HG03103 (cell line): Measurements from ENCODE around the gene APOBEC3G.

Source experiments
- ATAC-seq: cut with Tn5 transposase; IDR thresholded peaks from one replicate; pipeline ENCODE4 v1.9.1; 2021; ENCODE audit warnings: low read depth; ENCODE audit not compliant: unreplicated experiment

The APOBEC3G gene

GRCh38 chr22:39090426-39091064, 13.5 kb downstream of the APOBEC3G start:
- ATAC-seq: no peak

DNA sequence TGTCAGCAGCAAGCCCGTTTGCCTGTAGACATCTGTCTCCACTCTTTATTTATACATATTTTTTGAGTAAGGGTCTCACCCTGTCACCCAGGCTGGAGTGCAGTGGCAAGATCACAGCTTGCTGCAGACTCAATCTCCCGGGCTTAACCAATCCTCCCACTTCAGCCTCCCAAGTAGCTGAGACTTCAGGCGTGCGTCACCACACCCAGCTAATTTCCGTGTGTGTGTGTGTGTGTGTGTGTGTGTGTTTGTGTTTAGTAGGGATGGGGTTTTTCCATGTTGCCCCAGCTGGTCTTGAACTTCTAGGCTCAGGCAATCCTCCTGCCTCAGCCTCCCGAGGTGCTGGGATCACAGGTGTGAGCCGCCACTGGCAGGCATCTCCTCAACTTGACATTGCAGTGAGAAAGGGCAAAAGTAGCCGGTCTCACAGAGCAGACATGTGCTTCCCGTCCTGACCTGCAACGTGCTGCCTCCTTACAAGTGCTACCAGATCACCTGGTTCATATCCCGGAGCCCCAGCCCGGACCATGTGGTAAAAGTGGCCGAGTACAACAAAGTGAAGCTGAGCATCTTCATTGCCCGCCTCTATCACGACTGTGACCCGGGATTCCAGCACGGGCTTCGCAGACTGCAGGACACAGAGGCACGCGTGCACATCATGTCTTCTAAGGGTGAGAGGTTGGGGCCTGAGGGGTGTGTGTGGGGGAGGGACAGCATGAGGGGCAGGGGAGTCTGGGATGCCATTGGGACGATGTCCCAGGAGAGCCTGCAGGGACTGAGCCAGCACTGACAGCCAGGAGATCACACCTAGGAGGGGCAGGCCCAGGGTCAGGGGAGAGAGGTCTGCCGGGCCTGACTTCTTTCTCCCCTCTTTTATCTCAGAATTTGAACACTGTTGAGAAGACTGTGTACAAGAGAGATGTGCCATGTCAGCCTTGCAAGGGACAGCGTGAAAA, 14.3 kb downstream of the APOBEC3G start:
- no peak for ATAC-seq

DNA sequence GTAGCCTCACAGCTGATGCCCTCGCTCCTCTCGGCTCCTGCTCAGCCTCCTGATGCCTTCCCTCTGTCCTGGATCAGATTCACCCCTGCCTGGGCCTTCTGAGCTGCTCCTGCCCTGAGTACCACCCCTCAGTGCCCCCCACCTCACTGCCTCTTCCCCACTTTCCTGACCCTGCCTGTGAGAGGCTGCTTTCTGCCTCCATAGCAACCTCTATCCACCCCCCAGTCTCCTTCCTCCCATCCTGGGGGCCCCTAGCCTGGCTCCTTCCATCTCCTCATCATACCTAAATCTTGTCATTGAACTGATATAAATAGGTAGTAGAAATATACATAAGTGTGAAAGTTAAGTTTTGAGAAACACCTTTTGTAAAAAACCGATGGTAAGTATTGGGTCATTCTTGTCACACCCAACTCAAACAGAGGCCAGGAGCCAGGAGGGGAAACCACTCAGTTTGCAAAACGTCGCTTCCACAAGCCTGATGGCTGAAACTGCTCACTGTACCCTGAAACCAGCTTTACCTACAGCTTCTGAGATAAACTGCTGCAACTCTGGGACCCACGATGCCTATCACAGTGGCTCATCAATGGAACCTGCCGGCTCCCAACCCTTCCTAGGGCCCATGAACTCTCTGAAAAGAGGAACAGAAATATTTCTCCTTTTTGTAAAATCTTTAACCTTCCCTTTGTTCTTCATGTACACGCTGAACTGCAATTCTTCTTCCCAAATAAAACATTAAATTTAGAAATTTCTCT, 15.2 kb downstream of the APOBEC3G start:
- no peak for ATAC-seq

- ATAC-seq: no peak
Measured at GRCh38 chr22:39094717-39095389, 17.8 kb downstream of the APOBEC3G start.

DNA sequence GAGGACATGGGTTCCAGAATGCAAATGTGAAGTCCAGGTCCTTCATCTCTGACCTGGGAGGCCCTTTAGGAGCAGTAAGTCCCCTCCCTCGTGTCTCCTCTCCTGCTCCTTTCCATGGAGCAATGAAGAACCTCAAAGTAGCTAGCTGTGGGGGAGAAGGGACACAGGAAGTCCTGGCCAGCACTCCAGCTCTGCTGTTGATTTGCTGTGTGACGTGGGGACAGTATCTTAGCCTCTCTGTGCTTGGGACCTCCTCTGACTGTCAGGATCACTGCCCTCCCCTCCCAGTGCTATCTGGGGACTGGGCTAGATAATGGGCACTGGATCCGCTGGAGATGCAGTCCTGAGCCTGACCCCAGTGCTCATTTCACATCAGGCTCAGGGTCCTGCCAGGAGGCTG, 18.9 kb downstream of the APOBEC3G start:
- no peak for ATAC-seq

DNA sequence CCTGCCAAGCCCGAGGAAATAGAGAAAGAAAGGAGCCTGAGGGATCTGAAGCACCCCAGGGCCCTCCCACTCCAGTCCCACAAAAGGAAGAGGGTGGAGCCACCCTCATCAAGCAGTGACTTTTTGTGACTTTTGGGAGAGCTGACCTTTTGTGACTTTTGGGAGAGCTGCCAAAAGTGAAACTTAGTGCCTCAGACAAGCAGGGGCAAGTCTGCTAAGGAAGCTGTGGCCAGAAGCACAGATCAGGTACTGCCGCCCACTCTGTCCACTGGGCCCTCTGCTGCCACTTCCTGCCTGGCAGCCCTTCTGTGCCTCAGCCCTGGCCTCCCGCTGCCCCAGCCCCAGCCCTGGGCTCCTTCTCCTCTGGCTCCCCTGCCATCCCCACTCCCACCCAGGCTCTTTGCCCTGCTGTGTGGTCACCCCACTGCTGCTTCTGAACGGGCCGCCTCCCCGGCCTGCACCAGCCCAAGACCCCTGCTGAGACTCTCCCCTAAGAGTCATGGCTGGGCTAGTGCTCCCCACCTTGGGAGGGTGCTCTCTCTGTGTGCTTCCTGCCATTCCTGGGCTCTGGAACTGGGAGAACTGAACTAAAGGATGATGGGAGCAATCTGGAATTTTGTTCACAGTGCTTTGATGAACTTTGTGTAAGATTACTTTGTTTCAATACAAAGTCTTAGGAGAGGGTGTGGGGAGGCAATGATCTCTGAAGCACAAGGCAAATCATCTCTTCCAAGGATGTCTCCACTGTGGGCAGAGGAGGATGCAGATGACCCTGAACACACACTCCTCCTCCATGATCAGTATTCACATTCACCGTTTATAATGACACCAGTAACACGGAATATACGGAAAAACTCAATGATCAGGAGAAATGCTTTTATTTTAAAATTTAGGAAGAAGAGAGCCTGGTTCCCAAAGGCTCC, 20.3 kb downstream of the APOBEC3G start, which contains the start of gene APOBEC3H:
TSS of gene APOBEC3H (plus strand) at position 147 of the 923 bp plus-strand sequence. CDS start 3,035 bp downstream, outside the sequence.
- no peak for ATAC-seq

DNA sequence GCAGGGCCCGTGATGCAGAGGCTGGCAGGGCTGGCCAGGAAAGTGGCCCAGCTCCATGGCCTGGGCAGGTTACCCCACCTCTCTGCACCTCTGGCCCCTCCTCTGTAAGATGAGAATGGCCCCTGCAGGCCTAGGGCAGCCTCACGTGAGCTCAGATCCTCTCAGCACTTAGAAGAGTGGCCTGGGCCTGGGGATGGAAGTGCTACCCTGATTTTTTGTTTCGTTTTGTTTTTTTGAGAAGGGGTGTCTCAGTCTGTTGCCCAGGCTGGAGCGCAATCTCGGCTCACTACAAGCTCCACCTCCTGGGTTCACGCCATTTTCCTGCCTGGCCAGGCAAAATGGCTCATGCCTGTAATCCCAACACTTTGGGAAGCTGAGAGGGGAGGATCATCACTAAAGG, 21.0 kb downstream of the APOBEC3G start:
- no peak for ATAC-seq

GRCh38 chr22:39098576-39098975, 21.5 kb downstream of the APOBEC3G start:
- ATAC-seq: no peak

- no peak for ATAC-seq
Measured at GRCh38 chr22:39101226-39101625, 24.2 kb downstream of the APOBEC3G start.

- ATAC-seq: no peak
Measured at GRCh38 chr22:39103431-39103830, 26.4 kb downstream of the APOBEC3G start.

DNA sequence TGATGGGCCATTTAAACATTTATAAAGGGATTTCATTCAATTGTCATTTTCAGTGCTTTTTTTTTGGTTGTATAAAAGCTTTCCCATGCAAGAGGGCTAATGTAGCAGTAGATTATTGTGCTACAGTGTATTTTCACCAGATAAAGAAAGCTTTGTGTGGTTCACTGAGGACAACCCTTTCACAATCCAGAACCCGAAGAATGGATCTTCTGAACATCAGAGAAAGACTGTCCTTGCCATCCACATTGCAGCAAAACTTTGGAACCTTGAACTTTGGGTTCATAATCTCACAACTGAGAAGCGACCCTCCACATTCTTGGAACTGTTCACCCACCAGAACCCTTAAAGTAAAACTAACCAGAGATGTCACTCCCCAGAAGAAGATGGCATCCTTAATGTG, 29.3 kb downstream of the APOBEC3G start:
- ATAC-seq: no peak

- ATAC-seq: no peak
Measured at GRCh38 chr22:39108487-39108886, 31.4 kb downstream of the APOBEC3G start.

- no peak for ATAC-seq
Measured at GRCh38 chr22:39109361-39109760, 32.3 kb downstream of the APOBEC3G start.

DNA sequence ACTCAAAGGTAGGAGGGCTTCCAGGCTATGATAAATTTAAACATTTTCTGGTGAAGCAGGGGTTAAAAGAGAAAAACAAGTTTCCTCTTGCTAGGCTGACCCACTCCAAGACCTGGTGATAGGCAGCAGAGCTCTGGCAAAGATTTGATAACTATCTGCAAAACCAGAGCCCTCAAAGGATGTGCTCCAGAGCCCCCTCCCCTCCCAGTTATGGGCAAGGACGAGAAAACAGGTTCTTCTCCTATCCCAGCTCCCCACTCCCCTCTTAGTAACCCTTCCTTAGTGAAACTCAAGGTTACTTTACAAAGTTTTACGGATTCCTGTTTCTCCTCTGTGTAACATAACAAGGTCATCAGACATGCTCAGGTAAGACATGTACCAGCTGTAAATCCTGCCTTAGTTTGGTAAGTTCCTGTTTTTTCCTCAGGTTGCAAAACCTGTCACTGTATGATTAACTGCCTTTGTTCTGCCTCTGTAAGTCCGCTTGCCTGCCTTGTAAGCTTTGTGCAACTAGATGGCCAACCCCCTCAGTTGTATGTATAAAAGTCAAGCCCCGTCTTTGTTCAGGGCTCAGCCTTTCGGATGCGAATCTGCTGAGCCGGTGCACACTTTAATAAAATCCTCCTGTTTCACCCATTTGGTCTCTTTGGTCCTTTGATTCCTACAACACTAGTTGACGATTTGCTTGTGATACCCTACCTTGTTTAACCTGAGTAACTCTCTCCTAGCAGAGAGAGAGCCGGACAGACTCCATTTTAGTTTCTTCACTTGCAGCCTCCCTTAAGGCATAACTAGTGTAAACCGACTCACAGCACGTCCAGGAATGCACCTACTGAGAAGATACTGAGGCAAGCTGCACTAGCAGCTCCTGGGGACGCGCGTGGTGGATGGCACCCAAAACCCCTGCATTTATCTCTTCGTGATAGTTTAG, 33.8 kb downstream of the APOBEC3G start:
- ATAC-seq: no peak

DNA sequence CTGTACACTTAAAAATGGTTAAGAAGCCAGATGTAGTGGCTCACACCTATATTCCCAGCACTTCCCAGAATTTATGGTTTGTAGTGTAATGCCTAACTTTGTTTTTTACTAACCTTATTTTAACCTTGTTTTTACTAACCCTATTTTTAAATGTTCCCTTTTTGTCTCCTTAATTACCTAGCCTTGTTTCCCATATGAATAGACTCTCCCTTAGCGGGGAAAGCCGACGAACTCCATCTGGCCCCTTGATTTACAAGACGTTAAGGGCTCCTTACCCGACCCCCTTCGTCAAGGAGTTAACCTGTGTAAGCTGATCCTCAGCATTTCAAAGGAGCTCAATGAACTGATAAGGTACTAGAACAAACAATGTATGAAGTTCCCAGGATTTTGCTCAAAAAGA, 37.0 kb downstream of the APOBEC3G start:
- no peak for ATAC-seq

DNA sequence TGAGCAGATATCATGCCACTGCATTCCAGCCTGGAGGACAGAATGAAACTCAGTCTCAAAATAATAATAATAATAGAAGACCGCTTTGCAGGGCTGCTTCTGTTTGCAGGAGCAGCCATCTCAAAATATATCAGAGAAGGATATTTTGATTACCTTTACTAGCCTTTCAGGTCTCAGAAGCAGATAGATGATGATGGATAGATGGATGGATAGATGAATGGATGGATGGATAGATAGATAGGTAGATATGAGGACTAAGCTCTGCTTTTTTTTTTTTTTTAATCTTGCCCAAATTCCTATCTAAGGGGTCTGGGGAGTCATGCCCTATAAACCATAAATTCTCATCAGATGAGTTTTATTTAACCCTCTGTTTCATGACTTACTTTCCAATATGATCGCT, 38.5 kb downstream of the APOBEC3G start:
- no peak for ATAC-seq

DNA sequence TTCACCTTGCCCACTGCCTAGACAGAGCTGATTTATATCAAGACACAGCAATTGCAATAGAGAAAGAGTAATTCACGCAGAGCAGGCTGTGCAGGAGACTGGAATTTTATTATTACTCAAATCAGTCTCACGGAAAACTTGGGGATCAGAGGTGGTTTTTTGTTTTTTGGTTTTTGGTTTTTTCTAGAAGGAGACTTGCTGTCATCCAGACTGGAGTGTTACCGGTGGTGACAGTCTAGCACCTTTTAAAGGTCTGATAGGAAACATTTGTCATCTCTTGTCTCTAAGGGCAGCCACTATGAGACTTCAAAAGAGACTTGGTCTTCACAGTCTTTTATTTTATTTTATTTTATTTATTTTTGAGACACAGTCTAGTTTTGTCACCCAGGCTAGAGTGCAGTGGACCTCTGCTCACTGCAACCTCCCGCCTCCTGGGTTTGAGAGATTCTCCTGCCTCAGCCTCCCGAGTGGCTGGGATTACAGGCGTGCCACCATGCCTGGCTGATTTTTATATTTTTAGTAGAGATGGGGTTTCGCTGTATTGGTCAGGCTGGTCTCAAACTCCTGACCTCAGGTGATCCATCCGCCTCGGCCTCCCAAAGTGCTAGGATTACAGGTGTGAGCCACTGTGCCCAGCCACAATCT, 39.0 kb downstream of the APOBEC3G start:
- ATAC-seq: no peak
